Neuronal stem cell (in vitro differentiated cells): ENCODE data around the gene SPINDOC.

ENCODE experiments used
- DNase-seq: peaks from one replicate; pipeline ENCODE4 v3.0.0-alpha.2; 2013; ENCODE audit warnings: low spot score
- H2AFZ ChIP-seq: one replicate; pipeline ENCODE4 v1.6.1; 2013; ENCODE audit warnings: mild to moderate bottlenecking, low read length, inconsistent platforms
- H2AK5ac ChIP-seq: 2 replicates; pipeline ENCODE4 v1.6.1; 2013; ENCODE audit warnings: low read depth, mild to moderate bottlenecking, inconsistent platforms, low read length, moderate library complexity, mixed read lengths
- H2BK120ac ChIP-seq: 2 replicates; pipeline ENCODE4 v1.6.1; 2013; ENCODE audit warnings: low read depth, mild to moderate bottlenecking, inconsistent platforms, low read length, moderate library complexity, mixed read lengths
- H2BK12ac ChIP-seq: one replicate; pipeline ENCODE4 v1.6.1; 2013; ENCODE audit warnings: low read length, inconsistent platforms
- H2BK15ac ChIP-seq: 2 replicates; pipeline ENCODE4 v1.6.1; 2013; ENCODE audit warnings: mild to moderate bottlenecking, low read length, inconsistent platforms, mixed read lengths
- H2BK5ac ChIP-seq: one replicate; pipeline ENCODE4 v1.6.1; 2013; ENCODE audit warnings: inconsistent platforms, mild to moderate bottlenecking, low read length, moderate library complexity
- H3K14ac ChIP-seq: one replicate; pipeline ENCODE4 v1.6.1; 2013; ENCODE audit warnings: low read length, inconsistent platforms
- H3K18ac ChIP-seq: 2 replicates; pipeline ENCODE4 v1.6.1; 2013; ENCODE audit warnings: low read length, inconsistent platforms
- H3K23ac ChIP-seq: 2 replicates; pipeline ENCODE4 v1.6.1; 2013; ENCODE audit warnings: low read depth, mild to moderate bottlenecking, mixed read lengths, low read length, inconsistent platforms; ENCODE audit not compliant: poor library complexity
- H3K27ac ChIP-seq: replicated peaks from 3 replicates; pipeline ENCODE4 v1.5.1; 2013; ENCODE audit warnings: low read length, inconsistent platforms
- H3K27me3 ChIP-seq, 3 experiments: 2 replicates each; pipeline ENCODE4 v1.6.1; 2013; ENCODE audit warnings: low read length in 3 of 3, mild to moderate bottlenecking in 2 of 3, inconsistent platforms in 1 of 3, low read depth in 1 of 3, mixed read lengths in 1 of 3, moderate library complexity in 1 of 3; ENCODE audit not compliant: control insufficient read depth in 3 of 3, insufficient read depth in 3 of 3
- H3K36me3 ChIP-seq, 2 donors: replicated peaks in 1 of 2; 2 replicates each; pipeline ENCODE4 v1.6.1; 2013; ENCODE audit warnings: low read length in 2 of 2; ENCODE audit not compliant: control insufficient read depth in 2 of 2, insufficient read depth in 2 of 2
- H3K4ac ChIP-seq: 2 replicates; pipeline ENCODE4 v1.6.1; 2013; ENCODE audit warnings: inconsistent platforms, mild to moderate bottlenecking, low read length, moderate library complexity
- H3K4me1 ChIP-seq, 2 donors: 1 replicate in 1 of 2; 2 replicates in 1 of 2; pipeline ENCODE4 v1.6.1; 2013; ENCODE audit warnings: low read length in 2 of 2, low read depth in 1 of 2; ENCODE audit not compliant: control insufficient read depth in 2 of 2, insufficient read depth in 1 of 2
- H3K4me2 ChIP-seq: one replicate; pipeline ENCODE4 v1.6.1; 2013; ENCODE audit warnings: mild to moderate bottlenecking, low read length, inconsistent platforms; ENCODE audit not compliant: insufficient read depth, poor library complexity, severe bottlenecking
- H3K4me3 ChIP-seq, 2 donors: 2 replicates each; pipeline ENCODE4 v1.5.1; 2013; ENCODE audit warnings: low read length in 2 of 2, mild to moderate bottlenecking in 2 of 2, inconsistent platforms in 1 of 2, moderate library complexity in 1 of 2
- H3K79me1 ChIP-seq: one replicate; pipeline ENCODE4 v1.6.1; 2013; ENCODE audit warnings: low read depth, mild to moderate bottlenecking, inconsistent platforms, low read length, moderate library complexity
- H3K9ac ChIP-seq: one replicate; pipeline ENCODE4 v1.6.1; 2013; ENCODE audit warnings: mild to moderate bottlenecking, low read depth, low read length, inconsistent platforms; ENCODE audit not compliant: poor library complexity
- H3K9me3 ChIP-seq, 2 donors: replicated peaks in 1 of 2; 2 replicates each; pipeline versions ENCODE3 to v1.6.1; 2013; ENCODE audit warnings: low read length in 2 of 2, mild to moderate bottlenecking in 2 of 2, inconsistent platforms in 1 of 2, low read depth in 1 of 2, mixed read lengths in 1 of 2, moderate library complexity in 1 of 2; ENCODE audit not compliant: control insufficient read depth in 2 of 2, insufficient read depth in 1 of 2
- H4K8ac ChIP-seq: one replicate; pipeline ENCODE4 v1.6.1; 2013; ENCODE audit warnings: low read depth, mild to moderate bottlenecking, inconsistent platforms, low read length, moderate library complexity
- H4K91ac ChIP-seq: one replicate; pipeline ENCODE4 v1.6.1; 2013; ENCODE audit warnings: low read length, low read depth, mild to moderate bottlenecking, inconsistent platforms; ENCODE audit not compliant: poor library complexity
- WGBS, 2 donors: extraction: QIAGEN DNeasy Blood & Tissue Kit; methylation state at CpG; one replicate each; pipeline ENCODE4 v1.1.7; 2013; ENCODE audit warnings: missing lambda C conversion rate in 2 of 2, mixed read lengths in 1 of 2; ENCODE audit not compliant: insufficient read length in 2 of 2, insufficient replicate concordance in 1 of 2; ENCODE audit errors: extremely low coverage in 2 of 2; 5-methylcytosine and 5-hydroxymethylcytosine counted together

Gene SPINDOC

GRCh38 chr11:63847363-63847762 lies 34.1 kb downstream of the SPINDOC start:
- Histone ChIP-seq H4K91ac (no peak overlapping the region), H3K4ac (no peak overlapping the region), H3K36me3 (peaks cover 5 to 50% of the 10 kb centered on the region in 2 donors), H3K27ac (no peak overlapping the region), H3K9me3 (no peaks in the 10 kb centered on the region), H4K8ac (no peak overlapping the region), H3K18ac (no peak overlapping the region), H2BK15ac (no peak overlapping the region), H2AFZ (no peak overlapping the region), H3K27me3 (no peaks in the 10 kb centered on the region), H2BK120ac (no peak overlapping the region), H3K4me1 (peaks cover 0 to 15% of the 10 kb centered on the region in 2 donors), H2BK12ac (no peak overlapping the region), H3K9ac (no peak overlapping the region), H3K4me3 (no peak overlapping the region), H2BK5ac (no peak overlapping the region), H2AK5ac (no peak overlapping the region), H3K4me2 (no peak overlapping the region), H3K79me1 (peaks cover 2% of the 10 kb centered on the region), H3K23ac (no peak overlapping the region), H3K14ac (no peak overlapping the region)
- no CpG with 5 or more reads among the region's 3 CpGs for WGBS, 2 donors
- no peak for DNase-seq

DNA sequence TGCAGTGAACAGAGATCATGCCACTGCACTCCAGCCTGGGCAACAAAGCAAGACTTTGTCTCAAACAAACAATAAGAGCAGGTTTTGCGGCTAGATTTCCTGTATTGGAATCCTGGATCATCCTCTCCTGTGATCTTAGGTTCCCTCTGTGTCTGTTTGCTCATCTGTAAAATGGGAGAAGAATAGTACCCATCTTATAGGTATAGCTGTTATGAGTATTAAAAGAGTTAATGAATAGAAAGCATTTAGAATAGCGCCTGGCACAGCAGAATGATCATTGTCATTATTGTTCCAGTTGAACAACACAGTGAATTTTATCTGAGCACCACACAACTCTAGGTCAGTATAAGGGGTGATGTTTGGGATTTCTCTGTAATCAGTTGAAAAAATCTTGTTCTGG lies 36.4 kb downstream of the SPINDOC start:
- no peak overlapping the region for H3K27ac ChIP-seq
- no peak overlapping the region for H2BK5ac ChIP-seq
- no peak overlapping the region for H4K91ac ChIP-seq
- H3K14ac ChIP-seq, result no peak overlapping the region
- H2BK15ac ChIP-seq, result no peak overlapping the region
- H3K9me3 ChIP-seq, result no peaks in the 10 kb centered on the region
- H3K4ac ChIP-seq, result no peak overlapping the region
- no peak overlapping the region for H2BK120ac ChIP-seq
- no peak overlapping the region for H3K18ac ChIP-seq
- H3K27me3 ChIP-seq, result no peaks in the 10 kb centered on the region
- H3K4me3 ChIP-seq, result no peak overlapping the region
- H3K36me3 ChIP-seq, result peaks cover 2 to 31% of the 10 kb centered on the region in 2 donors
- WGBS, 2 donors, result no CpG with 5 or more reads among the region's 2 CpGs
- H3K9ac ChIP-seq, result no peak overlapping the region
- no peak overlapping the region for H3K23ac ChIP-seq
- H4K8ac ChIP-seq, result no peak overlapping the region
- H2BK12ac ChIP-seq, result no peak overlapping the region
- peaks cover 2% of the 10 kb centered on the region for H3K79me1 ChIP-seq
- peaks cover 0 to 14% of the 10 kb centered on the region in 2 donors for H3K4me1 ChIP-seq
- no peak overlapping the region for H3K4me2 ChIP-seq
- DNase-seq, result no peak
- H2AK5ac ChIP-seq, result no peak overlapping the region
- no peak overlapping the region for H2AFZ ChIP-seq

GRCh38 chr11:63850920-63851319 lies 37.7 kb downstream of the SPINDOC start:
- Histone ChIP-seq H3K27ac (no peak overlapping the region), H3K9me3 (peaks cover 0 to 3% of the 10 kb centered on the region in 2 donors), H3K9ac (no peak overlapping the region), H2BK120ac (no peak overlapping the region), H2BK12ac (no peak overlapping the region), H2BK15ac (no peak overlapping the region), H4K8ac (no peak overlapping the region), H3K36me3 (peaks cover 2 to 20% of the 10 kb centered on the region in 2 donors), H3K27me3 (no peaks in the 10 kb centered on the region), H2BK5ac (no peak overlapping the region), H3K14ac (no peak overlapping the region), H2AFZ (no peak overlapping the region), H3K4ac (no peak overlapping the region), H3K23ac (no peak overlapping the region), H3K79me1 (peaks cover 2% of the 10 kb centered on the region), H3K4me3 (no peak overlapping the region), H3K4me2 (no peak overlapping the region), H3K18ac (no peak overlapping the region), H3K4me1 (peaks cover 0 to 7% of the 10 kb centered on the region in 2 donors), H4K91ac (no peak overlapping the region), H2AK5ac (no peak overlapping the region)
- WGBS, 2 donors, result no CpG with 5 or more reads among the region's 5 CpGs
- DNase-seq, result no peak

GRCh38 chr11:63851364-63851763 lies 38.1 kb downstream of the SPINDOC start:
- Histone ChIP-seq H3K79me1 (peaks cover 2% of the 10 kb centered on the region), H3K36me3 (peaks cover 2 to 18% of the 10 kb centered on the region in 2 donors), H3K27me3 (no peaks in the 10 kb centered on the region), H3K18ac (no peak overlapping the region), H2BK15ac (no peak overlapping the region), H4K8ac (no peak overlapping the region), H2AK5ac (no peak overlapping the region), H2AFZ (no peak overlapping the region), H2BK5ac (no peak overlapping the region), H3K9me3 (peaks cover 0 to 3% of the 10 kb centered on the region in 2 donors), H3K14ac (no peak overlapping the region), H3K27ac (no peak overlapping the region), H3K4me1 (peaks cover 0 to 7% of the 10 kb centered on the region in 2 donors), H2BK120ac (no peak overlapping the region), H3K4ac (no peak overlapping the region), H3K23ac (no peak overlapping the region), H3K4me2 (no peak overlapping the region), H4K91ac (no peak overlapping the region), H3K4me3 (no peak overlapping the region), H3K9ac (no peak overlapping the region), H2BK12ac (no peak overlapping the region)
- no CpG with 5 or more reads among the region's 2 CpGs for WGBS, 2 donors
- DNase-seq, result no peak
